ENCODE results near the gene TRIM60. TPM values are rescaled to one million over a fixed set of nuclear protein-coding genes. Genes with fewer than 3 reads are reported as not detected.

Gene TRIM60
- total and polyA plus RNA-seq, 2 of the 13 experiments (the other 11 are each of a cell fraction or from before 2014, with no cell fraction given) = not detected

DNA sequence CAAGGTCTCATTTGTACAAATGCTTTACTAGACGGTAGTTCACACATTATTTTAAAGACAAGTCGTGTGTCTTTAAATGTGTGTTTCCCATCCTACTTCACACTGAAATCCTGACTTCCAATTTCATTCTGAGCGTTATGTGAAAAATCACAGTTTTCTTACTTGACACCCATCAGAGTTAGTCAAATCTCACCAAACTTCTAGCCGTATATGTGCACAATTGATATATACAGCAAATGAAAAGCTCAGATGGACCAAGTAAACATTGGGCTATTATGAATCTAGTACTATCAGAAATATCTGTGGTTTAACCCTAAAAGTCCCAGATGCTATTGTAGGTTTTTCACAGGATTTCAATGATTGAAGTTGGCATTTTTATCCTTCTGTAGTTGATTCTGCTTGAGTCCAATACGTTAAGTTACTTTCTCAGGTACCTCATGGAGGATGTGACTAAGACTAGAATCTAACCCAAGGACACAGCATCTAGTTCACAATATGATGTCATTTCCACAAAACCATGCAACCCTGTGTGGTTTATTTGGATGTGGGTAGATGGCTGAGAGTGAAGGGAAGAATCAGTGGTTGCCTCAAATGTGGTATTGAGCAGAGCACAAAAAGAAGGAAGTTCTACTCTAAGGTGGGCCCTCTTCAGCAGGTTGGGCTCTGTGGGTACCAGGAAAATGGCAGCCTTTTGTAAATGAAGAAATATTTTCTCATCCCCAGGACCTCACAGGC is 22.1 kb upstream of the TRIM60 start:
- H3K27me3 ChIP-seq (ENCODE audit: control insufficient read depth in 1 of 2, insufficient read depth in 2 of 2, low read length in 2 of 2) = peaks cover 2 to 5% of the 10 kb centered on the region in 2 experiments; a peak in 2 of 5 replicates
- POLR2A ChIA-PET = no interaction called here
- no peak overlapping the region for H3K9ac ChIP-seq (ENCODE audit: insufficient read depth, low read depth, low read length)
- H3K27ac ChIP-seq (ENCODE audit: extremely low read length, insufficient read depth, low read length) = no peak overlapping the region
- H4K20me1 ChIP-seq (ENCODE audit: insufficient read depth, low read length) = no peaks in the 10 kb centered on the region
- no peak overlapping the region for H3K4me2 ChIP-seq (ENCODE audit: low read depth, low read length)
- no peak for TF ChIP-seq GZF1 (CRISPR knock-in tag; IDR thresholded peaks at IDR 0.05)
- TF ChIP-seq, protein P1, sequence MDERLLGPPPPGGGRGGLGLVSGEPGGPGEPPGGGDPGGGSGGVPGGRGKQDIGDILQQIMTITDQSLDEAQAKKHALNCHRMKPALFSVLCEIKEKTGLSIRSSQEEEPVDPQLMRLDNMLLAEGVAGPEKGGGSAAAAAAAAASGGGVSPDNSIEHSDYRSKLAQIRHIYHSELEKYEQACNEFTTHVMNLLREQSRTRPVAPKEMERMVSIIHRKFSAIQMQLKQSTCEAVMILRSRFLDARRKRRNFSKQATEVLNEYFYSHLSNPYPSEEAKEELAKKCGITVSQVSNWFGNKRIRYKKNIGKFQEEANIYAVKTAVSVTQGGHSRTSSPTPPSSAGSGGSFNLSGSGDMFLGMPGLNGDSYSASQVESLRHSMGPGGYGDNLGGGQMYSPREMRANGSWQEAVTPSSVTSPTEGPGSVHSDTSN (CRISPR knock-in tag; IDR thresholded peaks at IDR 0.05) = no peak
- WGBS (ENCODE audit: low lambda C conversion rate) = 28% methylated on average over 5 of the region's 5 CpGs
- no peak overlapping the region for H3K4me3 ChIP-seq (replicated peaks in 1 of 3; ENCODE audit: insufficient read depth in 1 of 3, low read depth in 2 of 3, low read length in 3 of 3)
- H2AFZ ChIP-seq (ENCODE audit: low read length) = no peak overlapping the region
- no peak for ATAC-seq
- intact Hi-C loops (cut with micrococcal nuclease; ENCODE audit: unreplicated experiment) = no loop called here
- H3K36me3 ChIP-seq (replicated peaks in 1 of 2; ENCODE audit: control insufficient read depth in 1 of 2, insufficient read depth in 2 of 2, low read length in 2 of 2) = no peaks in the 10 kb centered on the region
- H3K79me2 ChIP-seq (ENCODE audit: insufficient read depth, low read length) = no peaks in the 10 kb centered on the region
- H3K4me1 ChIP-seq (ENCODE audit: insufficient read depth, low read length) = peaks cover 6% of the 10 kb centered on the region; the same call in 1 of the 2 replicates
- no peaks in the 10 kb centered on the region for H3K9me3 ChIP-seq (ENCODE audit: low read length)
- in situ Hi-C loops (cut with HindIII; ENCODE audit: extremely low pct_ligation_motif_present, low pct_unique_long_range_greater_than_20kb) = no loop called here
- no TSS peak for BruUV-seq (replicated peaks)
- CTCF ChIA-PET (ENCODE audit: low intra/inter-chr PET ratio, low total read pairs) = no interaction called here
- no peak for DNase-seq (ENCODE audit: low spot score)
- no peak for FAIRE-seq

DNA sequence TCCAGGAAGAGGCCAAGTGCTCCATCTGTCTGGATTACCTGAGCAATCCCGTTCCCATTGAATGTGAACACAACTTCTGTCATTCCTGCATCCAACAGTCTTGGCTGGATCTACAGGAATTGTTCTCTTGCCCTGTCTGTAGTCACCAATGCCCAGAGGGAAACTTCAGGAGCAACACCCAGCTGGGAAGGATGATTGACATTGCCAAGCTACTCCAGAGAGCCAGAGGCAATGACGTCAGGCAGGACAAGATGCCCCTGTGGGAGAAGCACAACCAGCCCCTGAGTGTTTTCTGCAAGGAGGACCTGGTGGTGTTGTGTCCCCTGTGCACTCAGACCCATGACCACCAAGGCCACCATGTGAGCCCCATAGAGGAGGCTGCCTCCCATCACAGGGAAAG is 21.3 kb upstream of the TRIM60 start:
- ChIA-PET CTCF (ENCODE audit: low intra/inter-chr PET ratio, low total read pairs) (no interaction called here), POLR2A (no interaction called here)
- Histone ChIP-seq H3K4me1 (ENCODE audit: insufficient read depth, low read length) (peaks cover 6% of the 10 kb centered on the region; the same call in 1 of the 2 replicates), H3K9me3 (ENCODE audit: low read length) (no peaks in the 10 kb centered on the region), H2AFZ (ENCODE audit: low read length) (no peak overlapping the region), H4K20me1 (ENCODE audit: insufficient read depth, low read length) (no peaks in the 10 kb centered on the region), H3K79me2 (ENCODE audit: insufficient read depth, low read length) (no peaks in the 10 kb centered on the region), H3K27ac (ENCODE audit: extremely low read length, insufficient read depth, low read length) (no peak overlapping the region), H3K4me2 (ENCODE audit: low read depth, low read length) (no peak overlapping the region), H3K27me3 (ENCODE audit: control insufficient read depth in 1 of 2, insufficient read depth in 2 of 2, low read length in 2 of 2) (peaks cover 2 to 5% of the 10 kb centered on the region in 2 experiments; a peak in 2 of 5 replicates), H3K9ac (ENCODE audit: insufficient read depth, low read depth, low read length) (no peak overlapping the region), H3K36me3 (replicated peaks in 1 of 2; ENCODE audit: control insufficient read depth in 1 of 2, insufficient read depth in 2 of 2, low read length in 2 of 2) (no peaks in the 10 kb centered on the region), H3K4me3 (replicated peaks in 1 of 3; ENCODE audit: insufficient read depth in 1 of 3, low read depth in 2 of 3, low read length in 3 of 3) (no peak overlapping the region)
- TF ChIP-seq CREB1 (IDR thresholded peaks at IDR 0.05) = 0 out of 2 replicates have a peak, but pooled peaks have one; percentile 61
- TF ChIP-seq CREB1 (CRISPR knock-in tag; IDR thresholded peaks at IDR 0.05) = no peak
- TF ChIP-seq ATF7 (IDR thresholded peaks at IDR 0.05) = peak; percentile 62
- no peak for TF ChIP-seq ATF7 (CRISPR knock-in tag; IDR thresholded peaks at IDR 0.05)
- no peak for TF ChIP-seq CREM (IDR thresholded peaks at IDR 0.05)
- TF ChIP-seq CREM (CRISPR knock-in tag; IDR thresholded peaks at IDR 0.05) = no peak
- 0% methylated on average over 1 of the region's 2 CpGs for WGBS (ENCODE audit: low lambda C conversion rate)
- BruUV-seq (replicated peaks) = no TSS peak
- in situ Hi-C loops (cut with HindIII; ENCODE audit: extremely low pct_ligation_motif_present, low pct_unique_long_range_greater_than_20kb) (no loop called here), intact Hi-C loops (cut with micrococcal nuclease; ENCODE audit: unreplicated experiment) (no loop called here)
- no peak for FAIRE-seq
- ATAC-seq = no peak
- DNase-seq (ENCODE audit: low spot score) = no peak
